Mesenchymal stem cell (in vitro differentiated cells and primary cell): ENCODE data around the gene PPP2R2D.
"Not testable (repeated sequence)": the region's sequence is repeated elsewhere in the genome, so short reads cannot be mapped to it uniquely, and the experiment has no call there.

ENCODE experiments used
- DNase-seq: peaks from one replicate; pipeline ENCODE4 v3.0.0-alpha.2; 2013
- H2AFZ ChIP-seq: one replicate; pipeline ENCODE4 v1.6.1; 2013; ENCODE audit warnings: low read depth, mild to moderate bottlenecking, control low read depth, inconsistent platforms, low read length, moderate library complexity
- H2AK5ac ChIP-seq: 2 replicates; pipeline ENCODE4 v1.6.1; 2013; ENCODE audit warnings: low read length, moderate library complexity, mild to moderate bottlenecking, inconsistent platforms; ENCODE audit not compliant: severe bottlenecking
- H2BK120ac ChIP-seq: one replicate; pipeline ENCODE4 v1.6.1; 2013; ENCODE audit warnings: low read depth, mild to moderate bottlenecking, inconsistent platforms, low read length, moderate library complexity
- H2BK12ac ChIP-seq, 2 experiments: one replicate each; pipeline ENCODE4 v1.6.1; 2013; ENCODE audit warnings: inconsistent platforms in 2 of 2, low read length in 2 of 2, mild to moderate bottlenecking in 2 of 2, moderate library complexity in 2 of 2, control low read depth in 1 of 2
- H2BK15ac ChIP-seq: one replicate; pipeline ENCODE4 v1.6.1; 2013; ENCODE audit warnings: mild to moderate bottlenecking, low read depth, inconsistent platforms; ENCODE audit not compliant: poor library complexity, severe bottlenecking
- H2BK5ac ChIP-seq: 2 replicates; pipeline ENCODE4 v1.6.1; 2013; ENCODE audit warnings: low read depth, mild to moderate bottlenecking, low read length, control low read depth, inconsistent platforms; ENCODE audit not compliant: poor library complexity, severe bottlenecking
- H3K14ac ChIP-seq, 2 experiments: one replicate each; pipeline ENCODE4 v1.6.1; 2013; ENCODE audit warnings: inconsistent platforms in 2 of 2, low read length in 2 of 2, control low read depth in 1 of 2, mild to moderate bottlenecking in 1 of 2, moderate library complexity in 1 of 2
- H3K18ac ChIP-seq, 2 experiments: one replicate each; pipeline ENCODE4 v1.6.1; 2013; ENCODE audit warnings: inconsistent platforms in 2 of 2, low read length in 2 of 2, control low read depth in 1 of 2, low read depth in 1 of 2, mild to moderate bottlenecking in 1 of 2
- H3K23ac ChIP-seq, 2 experiments: one replicate each; pipeline ENCODE4 v1.6.1; 2013; ENCODE audit warnings: inconsistent platforms in 2 of 2, low read length in 2 of 2, mild to moderate bottlenecking in 2 of 2, moderate library complexity in 2 of 2, control low read depth in 1 of 2
- H3K27ac ChIP-seq: 2 replicates; pipeline ENCODE4 v1.5.1; 2013; ENCODE audit warnings: mild to moderate bottlenecking, moderate library complexity, low read length, control low read depth, inconsistent platforms; ENCODE audit not compliant: poor library complexity, severe bottlenecking
- H3K27me3 ChIP-seq, 2 experiments: 2 replicates each; pipeline versions ENCODE4 v1.6.1 to v1.7.0; 2013; ENCODE audit warnings: low read length in 2 of 2, mild to moderate bottlenecking in 2 of 2, moderate library complexity in 2 of 2, control low read depth in 1 of 2, inconsistent platforms in 1 of 2; ENCODE audit not compliant: control insufficient read depth in 1 of 2, insufficient read depth in 1 of 2
- H3K36me3 ChIP-seq, 2 experiments: 2 replicates each; pipeline versions ENCODE4 v1.6.1 to v1.7.0; 2013; ENCODE audit warnings: low read length in 2 of 2, control low read depth in 1 of 2, inconsistent platforms in 1 of 2, low read depth in 1 of 2, mild to moderate bottlenecking in 1 of 2; ENCODE audit not compliant: insufficient read depth in 2 of 2, control insufficient read depth in 1 of 2
- H3K4ac ChIP-seq, 2 experiments: one replicate each; pipeline ENCODE4 v1.6.1; 2013; ENCODE audit warnings: inconsistent platforms in 2 of 2, low read length in 2 of 2, mild to moderate bottlenecking in 2 of 2, moderate library complexity in 2 of 2, control low read depth in 1 of 2, low read depth in 1 of 2
- H3K4me1 ChIP-seq: 2 replicates; pipeline ENCODE4 v1.6.1; 2013; ENCODE audit warnings: low read depth, low read length, control low read depth; ENCODE audit not compliant: control insufficient read depth, insufficient read depth
- H3K4me2 ChIP-seq: 2 replicates; pipeline ENCODE4 v1.6.1; 2013; ENCODE audit warnings: low read length, mild to moderate bottlenecking, inconsistent platforms; ENCODE audit not compliant: poor library complexity, severe bottlenecking
- H3K4me3 ChIP-seq, 2 experiments: 2 replicates each; pipeline versions ENCODE4 v1.5.1 to v1.7.0; 2013; ENCODE audit warnings: low read length in 2 of 2, mild to moderate bottlenecking in 2 of 2, control low read depth in 1 of 2, low read depth in 1 of 2; ENCODE audit not compliant: insufficient read depth in 1 of 2
- H3K79me1 ChIP-seq: replicated peaks from 2 replicates; pipeline ENCODE4 v1.6.1; 2013; ENCODE audit warnings: mild to moderate bottlenecking, control low read depth, low read length, inconsistent platforms; ENCODE audit not compliant: poor library complexity, severe bottlenecking
- H3K9ac ChIP-seq: 2 replicates; pipeline ENCODE4 v1.7.0; 2013; ENCODE audit warnings: mild to moderate bottlenecking, low read length, moderate library complexity
- H3K9me3 ChIP-seq: 2 replicates; pipeline ENCODE4 v1.7.0; 2013; ENCODE audit warnings: mild to moderate bottlenecking, low read length; ENCODE audit not compliant: control insufficient read depth
- H4K8ac ChIP-seq: one replicate; pipeline ENCODE4 v1.6.1; 2013; ENCODE audit warnings: inconsistent platforms, mild to moderate bottlenecking, low read length, moderate library complexity
- H4K91ac ChIP-seq: one replicate; pipeline ENCODE4 v1.6.1; 2013; ENCODE audit warnings: mild to moderate bottlenecking, low read length, inconsistent platforms
- WGBS: methylation state at CpG from one replicate; pipeline ENCODE4 v1.1.7; 2013; ENCODE audit warnings: mixed read lengths; 5-methylcytosine and 5-hydroxymethylcytosine counted together

Gene PPP2R2D

DNA sequence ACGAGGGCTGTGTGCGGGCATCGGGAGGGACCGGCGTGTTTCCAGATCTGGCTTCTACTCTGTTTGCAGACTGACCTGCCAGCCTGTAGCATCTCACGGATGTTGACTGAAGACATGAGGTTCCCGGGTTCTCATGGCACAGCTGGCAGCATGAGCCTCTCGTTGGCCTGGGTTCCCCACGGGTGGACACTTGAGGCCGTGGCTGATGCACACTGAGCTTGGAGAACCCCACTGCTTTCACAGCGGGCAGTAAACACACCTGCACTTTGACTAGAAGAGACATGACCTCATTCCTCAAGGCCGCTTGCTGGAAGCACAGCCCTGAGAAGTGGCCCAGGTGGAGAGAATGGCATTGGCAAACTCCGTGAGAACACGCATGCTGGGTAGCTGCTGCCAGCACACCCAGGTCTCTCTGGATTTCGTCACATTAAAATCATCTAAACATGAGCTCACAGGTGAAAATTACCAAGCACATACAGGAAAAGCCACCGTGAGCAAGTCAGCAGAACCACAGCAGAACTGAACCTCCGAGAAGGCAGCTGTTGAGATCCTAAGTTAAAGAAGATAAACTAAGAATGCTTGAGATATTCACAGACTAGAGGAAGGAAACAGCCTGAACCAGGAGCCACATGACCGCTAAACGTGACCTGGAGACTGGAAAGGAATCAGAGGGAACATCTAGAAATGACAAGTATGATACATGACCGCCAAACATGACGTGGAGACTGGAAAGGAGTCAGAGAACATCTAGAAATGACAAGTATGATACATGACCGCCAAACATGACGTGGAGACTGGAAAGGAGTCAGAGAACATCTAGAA, 48.4 kb downstream of the PPP2R2D start:
- peaks cover 51 to 80% of the 10 kb centered on the region in 2 experiments for H3K36me3 ChIP-seq
- peak overlapping the region in 1 of 2 experiments; percentile 25 for H3K18ac ChIP-seq
- no peak for DNase-seq
- H3K4me2 ChIP-seq = no peak overlapping the region
- no peak overlapping the region for H2BK5ac ChIP-seq
- no peak overlapping the region for H2BK15ac ChIP-seq
- H4K91ac ChIP-seq = no peak overlapping the region
- H3K4ac ChIP-seq = peak overlapping the region in 1 of 2 experiments; percentile 15
- no peak overlapping the region for H3K9ac ChIP-seq
- no peak overlapping the region for H3K4me3 ChIP-seq
- no peak overlapping the region for H4K8ac ChIP-seq
- H2BK12ac ChIP-seq = no peak overlapping the region
- H3K23ac ChIP-seq = no peak overlapping the region
- peak overlapping the region; percentile 73 for H3K27ac ChIP-seq
- H2AFZ ChIP-seq = no peak overlapping the region
- H3K27me3 ChIP-seq = no peaks in the 10 kb centered on the region
- 91% methylated on average over 19 of the region's 23 CpGs for WGBS
- H3K4me1 ChIP-seq = peaks cover 36% of the 10 kb centered on the region
- H3K14ac ChIP-seq = peak overlapping the region in 1 of 2 experiments; percentile 45
- no peak overlapping the region for H2BK120ac ChIP-seq
- H3K79me1 ChIP-seq = peaks cover 30% of the 10 kb centered on the region
- H2AK5ac ChIP-seq = peak overlapping the region; percentile 75
- no peaks in the 10 kb centered on the region for H3K9me3 ChIP-seq

GRCh38 chr10:131949908-131950307, 49.1 kb downstream of the PPP2R2D start:
- H2AFZ ChIP-seq, H3K4ac ChIP-seq: not testable (repeated sequence)
- WGBS = 93% methylated on average over 5 of the region's 7 CpGs

DNA sequence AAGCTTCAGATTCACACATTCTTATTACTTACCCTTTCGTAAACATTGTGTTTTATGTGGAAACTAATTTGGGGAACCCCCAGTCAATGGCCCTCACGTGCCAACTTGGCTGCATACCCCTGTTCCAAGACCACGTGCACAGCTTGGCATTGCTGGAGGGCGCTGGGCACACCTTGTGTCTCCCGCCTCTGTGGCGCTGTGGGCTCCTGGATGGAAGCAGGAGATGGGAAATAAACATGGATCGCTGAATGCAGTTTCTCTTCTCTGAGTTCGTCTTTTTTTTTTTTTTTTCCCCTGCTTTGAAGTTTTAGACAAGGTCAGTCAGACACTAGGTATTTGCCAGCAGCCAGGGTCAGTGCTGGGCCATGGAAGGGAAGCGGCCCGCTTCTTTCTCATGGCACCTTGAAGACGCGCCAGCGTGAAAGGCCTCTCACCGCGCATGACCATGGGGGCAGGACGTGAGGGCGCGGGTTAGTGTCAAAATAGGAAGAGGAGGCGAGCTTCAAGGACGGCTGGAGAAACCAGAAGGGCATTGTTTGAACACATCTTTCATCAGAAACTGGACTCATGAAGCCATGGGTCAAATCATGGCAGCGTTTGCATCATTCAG, 53.7 kb downstream of the PPP2R2D start:
- no peaks in the 10 kb centered on the region for H3K27me3 ChIP-seq
- H3K4ac ChIP-seq = no peak overlapping the region
- H3K14ac ChIP-seq = no peak overlapping the region
- H3K9ac ChIP-seq = no peak overlapping the region
- H3K27ac ChIP-seq = no peak overlapping the region
- no peak overlapping the region for H3K4me2 ChIP-seq
- H2BK5ac ChIP-seq = no peak overlapping the region
- no peak overlapping the region for H2BK120ac ChIP-seq
- no peak overlapping the region for H2AFZ ChIP-seq
- H2BK12ac ChIP-seq = no peak overlapping the region
- peaks cover 41% of the 10 kb centered on the region for H3K79me1 ChIP-seq
- H3K4me1 ChIP-seq = no peaks in the 10 kb centered on the region
- no peak overlapping the region for H3K18ac ChIP-seq
- H4K8ac ChIP-seq = no peak overlapping the region
- no peak for DNase-seq
- no peak overlapping the region for H3K23ac ChIP-seq
- no peaks in the 10 kb centered on the region for H3K9me3 ChIP-seq
- no peak overlapping the region for H3K4me3 ChIP-seq
- 98% methylated on average over 21 of the region's 21 CpGs for WGBS
- H3K36me3 ChIP-seq = peaks cover 63 to 68% of the 10 kb centered on the region in 2 experiments
- no peak overlapping the region for H2AK5ac ChIP-seq
- H2BK15ac ChIP-seq = no peak overlapping the region
- H4K91ac ChIP-seq = no peak overlapping the region

More at GRCh38 chr10:131949908-131950307, 49.1 kb downstream of the PPP2R2D start:
- H2BK120ac ChIP-seq, H3K18ac ChIP-seq, H3K23ac ChIP-seq, H4K91ac ChIP-seq, H4K8ac ChIP-seq, H3K9ac ChIP-seq, H3K4me3 ChIP-seq, H3K27me3 ChIP-seq, H3K4me2 ChIP-seq, H2BK15ac ChIP-seq, H2BK12ac ChIP-seq, DNase-seq, H3K27ac ChIP-seq, H3K14ac ChIP-seq, H2BK5ac ChIP-seq, H3K9me3 ChIP-seq, H2AK5ac ChIP-seq: not testable (repeated sequence)
- peaks cover 35% of the 10 kb centered on the region for H3K79me1 ChIP-seq
- peaks cover 56 to 80% of the 10 kb centered on the region in 2 experiments for H3K36me3 ChIP-seq
- peaks cover 33% of the 10 kb centered on the region for H3K4me1 ChIP-seq

DNA sequence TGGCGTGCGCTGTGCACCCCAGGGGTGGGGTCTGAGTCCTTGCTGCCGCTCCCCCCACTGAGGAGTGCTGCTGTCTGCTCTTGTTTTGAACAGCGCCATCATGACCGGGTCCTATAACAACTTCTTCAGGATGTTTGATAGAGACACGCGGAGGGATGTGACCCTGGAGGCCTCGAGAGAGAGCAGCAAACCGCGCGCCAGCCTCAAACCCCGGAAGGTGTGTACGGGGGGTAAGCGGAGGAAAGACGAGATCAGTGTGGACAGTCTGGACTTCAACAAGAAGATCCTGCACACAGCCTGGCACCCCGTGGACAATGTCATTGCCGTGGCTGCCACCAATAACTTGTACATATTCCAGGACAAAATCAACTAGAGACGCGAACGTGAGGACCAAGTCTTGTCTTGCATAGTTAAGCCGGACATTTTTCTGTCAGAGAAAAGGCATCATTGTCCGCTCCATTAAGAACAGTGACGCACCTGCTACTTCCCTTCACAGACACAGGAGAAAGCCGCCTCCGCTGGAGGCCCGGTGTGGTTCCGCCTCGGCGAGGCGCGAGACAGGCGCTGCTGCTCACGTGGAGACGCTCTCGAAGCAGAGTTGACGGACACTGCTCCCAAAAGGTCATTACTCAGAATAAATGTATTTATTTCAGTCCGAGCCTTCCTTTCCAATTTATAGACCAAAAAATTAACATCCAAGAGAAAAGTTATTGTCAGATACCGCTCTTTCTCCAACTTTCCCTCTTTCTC, 55.0 kb downstream of the PPP2R2D start:
- H3K27ac ChIP-seq = no peak overlapping the region
- H3K79me1 ChIP-seq = peaks cover 42% of the 10 kb centered on the region
- H3K4ac ChIP-seq = no peak overlapping the region
- no peak overlapping the region for H2AFZ ChIP-seq
- no peak overlapping the region for H3K18ac ChIP-seq
- H3K36me3 ChIP-seq = peaks cover 65 to 74% of the 10 kb centered on the region in 2 experiments
- H2BK5ac ChIP-seq = no peak overlapping the region
- no peak overlapping the region for H2AK5ac ChIP-seq
- H3K4me3 ChIP-seq = no peak overlapping the region
- H3K4me1 ChIP-seq = no peaks in the 10 kb centered on the region
- no peak overlapping the region for H2BK12ac ChIP-seq
- H3K9me3 ChIP-seq = no peaks in the 10 kb centered on the region
- H3K27me3 ChIP-seq = no peaks in the 10 kb centered on the region
- no peak overlapping the region for H3K9ac ChIP-seq
- H3K14ac ChIP-seq = no peak overlapping the region
- H2BK120ac ChIP-seq = no peak overlapping the region
- no peak overlapping the region for H4K8ac ChIP-seq
- 96% methylated on average over 38 of the region's 38 CpGs for WGBS
- no peak for DNase-seq
- H3K4me2 ChIP-seq = no peak overlapping the region
- H4K91ac ChIP-seq = no peak overlapping the region
- no peak overlapping the region for H3K23ac ChIP-seq
- H2BK15ac ChIP-seq = no peak overlapping the region
